Progenitor cell of endocrine pancreas (in vitro differentiated cells): ENCODE results near the gene XPA. TPM values are rescaled to one million over a fixed set of nuclear protein-coding genes. Genes with fewer than 3 reads are reported as not detected.

ENCODE experiments used
- DNase-seq: peaks from one replicate; pipeline ENCODE4 v3.0.0; 2021; ENCODE audit warnings: low spot score; ENCODE audit not compliant: unreplicated experiment
- H3K27ac Mint-ChIP-seq: 2 replicates; pipeline ENCODE4 v1.8.0; 2021; ENCODE audit warnings: mild to moderate bottlenecking, moderate library complexity, mixed read lengths
- H3K27me3 Mint-ChIP-seq: 2 replicates; pipeline ENCODE4 v1.8.0; 2021; ENCODE audit warnings: mixed read lengths
- H3K36me3 Mint-ChIP-seq: 2 replicates; pipeline ENCODE4 v1.8.0; 2022; ENCODE audit warnings: mixed read lengths; ENCODE audit not compliant: insufficient read depth
- H3K4me1 Mint-ChIP-seq: 2 replicates; pipeline ENCODE4 v1.8.0; 2021; ENCODE audit warnings: low read depth, mixed read lengths
- H3K4me3 Mint-ChIP-seq: 2 replicates; pipeline ENCODE4 v1.8.0; 2021; ENCODE audit warnings: low read depth, mild to moderate bottlenecking, moderate library complexity, mixed read lengths
- H3K9me3 Mint-ChIP-seq: 2 replicates; pipeline ENCODE4 v1.8.0; 2021; ENCODE audit warnings: low read depth, mixed read lengths
- CTCF ChIP-seq: fragments of 200-600 bp; sonication (generic); IDR thresholded peaks from one replicate; pipeline ENCODE4 v1.5.0; 2021; ENCODE audit warnings: antibody characterized with exemption, mild to moderate bottlenecking; ENCODE audit not compliant: unreplicated experiment
- total RNA-seq: library from RNA; stranded (reverse); gene quantifications from 2 replicates; pipeline ENCODE4 v1.2.1, GENCODE V29; 2021

The XPA gene
- total RNA-seq, 1 donor from 2014 or later, result 16.4 TPM

- Mint-ChIP-seq H3K4me3 (peak overlapping the region; percentile 4), H3K4me1 (peaks cover 29% of the 10 kb centered on the region), H3K9me3 (peaks cover 4% of the 10 kb centered on the region), H3K36me3 (peaks cover 19% of the 10 kb centered on the region), H3K27me3 (no peaks in the 10 kb centered on the region), H3K27ac (peak overlapping the region; percentile 89)
- DNase-seq, result no peak
- TF ChIP-seq CTCF, result no peak
These were observed 69.5 kb downstream of the XPA start for GRCh38 chr9:97627624-97628023.

GRCh38 chr9:97625620-97626019 lies 71.5 kb downstream of the XPA start:
- Mint-ChIP-seq H3K4me1 (peaks cover 25% of the 10 kb centered on the region), H3K4me3 (no peak overlapping the region), H3K27ac (no peak overlapping the region), H3K36me3 (peaks cover 40% of the 10 kb centered on the region), H3K27me3 (no peaks in the 10 kb centered on the region), H3K9me3 (peaks cover 17% of the 10 kb centered on the region)
- DNase-seq, result no peak
- TF ChIP-seq CTCF, result no peak

Other genes starting within 250 kb of the XPA start
- 10.1 and 10.6 TPM in 2 replicates for gene TMOD1, start 195.7 kb downstream of the XPA start, total RNA-seq
- gene TSTD2, start 64.0 kb downstream of the XPA start, total RNA-seq, result 44.7 and 45.7 TPM in 2 replicates
- gene NCBP1, start 63.5 kb downstream of the XPA start, total RNA-seq, result 45.9 and 55.7 TPM in 2 replicates
- 0.29 and 0.38 TPM in 2 replicates for gene FOXE1, start 155.9 kb upstream of the XPA start, total RNA-seq
- gene TRMO, start 225.2 kb upstream of the XPA start, total RNA-seq, result 14.2 and 15.6 TPM in 2 replicates
- not detected in 2 replicates for gene HEMGN, start 240.8 kb upstream of the XPA start, total RNA-seq